DND-41 (cell line): ENCODE results near the gene KAT6B.

ENCODE experiments used
- CTCF ChIP-seq: IDR thresholded peaks from 2 replicates; pipeline ENCODE4 v1.5.1; 2012; ENCODE audit warnings: borderline replicate concordance, low read length, moderate library complexity, mild to moderate bottlenecking; ENCODE audit not compliant: poor library complexity, severe bottlenecking; ENCODE audit errors: extremely low read depth
- EZH2 ChIP-seq: IDR thresholded peaks from 3 replicates; pipeline ENCODE4 v1.6.1; 2012; ENCODE audit warnings: borderline replicate concordance, low read depth, mild to moderate bottlenecking, moderate library complexity, low read length, inconsistent platforms; ENCODE audit not compliant: severe bottlenecking

- TF ChIP-seq CTCF (no peak), EZH2 (no peak)
Observed at GRCh38 chr10:74822101-74822500, 4.3 kb upstream of the KAT6B start.
